Ishikawa (cell line): ENCODE measurements around the gene HTR3E.

Experiments
- CEBPB ChIP-seq: IDR thresholded peaks from 2 replicates; pipeline ENCODE4 v1.6.1; 2012
- CREB1 ChIP-seq: IDR thresholded peaks from 2 replicates; pipeline ENCODE4 v1.6.1; 2012; ENCODE audit warnings: low read depth
- EGR1 ChIP-seq: IDR thresholded peaks from 2 replicates; pipeline ENCODE4 v1.6.1; 2012
- EP300 ChIP-seq: IDR thresholded peaks from 2 replicates; pipeline ENCODE4 v1.6.1; 2012; ENCODE audit warnings: borderline replicate concordance
- FOXM1 ChIP-seq: IDR thresholded peaks from 2 replicates; pipeline ENCODE4 v1.6.1; 2012; ENCODE audit warnings: low read depth, borderline replicate concordance
- NFIC ChIP-seq: IDR thresholded peaks from 2 replicates; pipeline ENCODE4 v1.6.1; 2012
- RAD21 ChIP-seq: IDR thresholded peaks from 2 replicates; pipeline ENCODE4 v1.6.1; 2012; ENCODE audit warnings: low read depth
- TAF1 ChIP-seq: IDR thresholded peaks from 2 replicates; pipeline ENCODE4 v1.6.1; 2012; ENCODE audit warnings: low read depth, mild to moderate bottlenecking
- TCF12 ChIP-seq: IDR thresholded peaks from 2 replicates; pipeline ENCODE4 v1.6.1; 2012; ENCODE audit warnings: low read depth
- TEAD4 ChIP-seq: IDR thresholded peaks from 2 replicates; pipeline ENCODE4 v1.6.1; 2012
- YY1 ChIP-seq: IDR thresholded peaks from 2 replicates; pipeline ENCODE4 v1.6.1; 2012; ENCODE audit warnings: low read depth
- ZBTB7A ChIP-seq: IDR thresholded peaks from 2 replicates; pipeline ENCODE4 v1.6.1; 2012; ENCODE audit warnings: low read depth
- TF ChIP-seq, protein P1 (sequence below): IDR thresholded peaks from 2 replicates; pipeline ENCODE4 v1.6.1; 2012
- TF ChIP-seq, protein P2 (sequence below): IDR thresholded peaks from 2 replicates; pipeline ENCODE4 v1.6.1; 2012; ENCODE audit warnings: low read depth, mild to moderate bottlenecking
- TF ChIP-seq, protein P3 (sequence below): IDR thresholded peaks from 2 replicates; pipeline ENCODE4 v1.6.1; 2012

HTR3E gene

GRCh38 chr3:184067573-184068055 is 29.2 kb upstream of the HTR3E start:
- TF ChIP-seq CEBPB (no peak), TEAD4 (no peak), FOXM1 (no peak), EGR1 (no peak), TCF12 (no peak), TAF1 (no peak), ZBTB7A (no peak), YY1 (no peak), CREB1 (no peak), EP300 (no peak), RAD21 (no peak), NFIC (no peak)
- TF ChIP-seq, protein P1, sequence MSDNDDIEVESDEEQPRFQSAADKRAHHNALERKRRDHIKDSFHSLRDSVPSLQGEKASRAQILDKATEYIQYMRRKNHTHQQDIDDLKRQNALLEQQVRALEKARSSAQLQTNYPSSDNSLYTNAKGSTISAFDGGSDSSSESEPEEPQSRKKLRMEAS, result no peak
- TF ChIP-seq, protein P2, sequence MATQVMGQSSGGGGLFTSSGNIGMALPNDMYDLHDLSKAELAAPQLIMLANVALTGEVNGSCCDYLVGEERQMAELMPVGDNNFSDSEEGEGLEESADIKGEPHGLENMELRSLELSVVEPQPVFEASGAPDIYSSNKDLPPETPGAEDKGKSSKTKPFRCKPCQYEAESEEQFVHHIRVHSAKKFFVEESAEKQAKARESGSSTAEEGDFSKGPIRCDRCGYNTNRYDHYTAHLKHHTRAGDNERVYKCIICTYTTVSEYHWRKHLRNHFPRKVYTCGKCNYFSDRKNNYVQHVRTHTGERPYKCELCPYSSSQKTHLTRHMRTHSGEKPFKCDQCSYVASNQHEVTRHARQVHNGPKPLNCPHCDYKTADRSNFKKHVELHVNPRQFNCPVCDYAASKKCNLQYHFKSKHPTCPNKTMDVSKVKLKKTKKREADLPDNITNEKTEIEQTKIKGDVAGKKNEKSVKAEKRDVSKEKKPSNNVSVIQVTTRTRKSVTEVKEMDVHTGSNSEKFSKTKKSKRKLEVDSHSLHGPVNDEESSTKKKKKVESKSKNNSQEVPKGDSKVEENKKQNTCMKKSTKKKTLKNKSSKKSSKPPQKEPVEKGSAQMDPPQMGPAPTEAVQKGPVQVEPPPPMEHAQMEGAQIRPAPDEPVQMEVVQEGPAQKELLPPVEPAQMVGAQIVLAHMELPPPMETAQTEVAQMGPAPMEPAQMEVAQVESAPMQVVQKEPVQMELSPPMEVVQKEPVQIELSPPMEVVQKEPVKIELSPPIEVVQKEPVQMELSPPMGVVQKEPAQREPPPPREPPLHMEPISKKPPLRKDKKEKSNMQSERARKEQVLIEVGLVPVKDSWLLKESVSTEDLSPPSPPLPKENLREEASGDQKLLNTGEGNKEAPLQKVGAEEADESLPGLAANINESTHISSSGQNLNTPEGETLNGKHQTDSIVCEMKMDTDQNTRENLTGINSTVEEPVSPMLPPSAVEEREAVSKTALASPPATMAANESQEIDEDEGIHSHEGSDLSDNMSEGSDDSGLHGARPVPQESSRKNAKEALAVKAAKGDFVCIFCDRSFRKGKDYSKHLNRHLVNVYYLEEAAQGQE, result no peak
- TF ChIP-seq, protein P3, sequence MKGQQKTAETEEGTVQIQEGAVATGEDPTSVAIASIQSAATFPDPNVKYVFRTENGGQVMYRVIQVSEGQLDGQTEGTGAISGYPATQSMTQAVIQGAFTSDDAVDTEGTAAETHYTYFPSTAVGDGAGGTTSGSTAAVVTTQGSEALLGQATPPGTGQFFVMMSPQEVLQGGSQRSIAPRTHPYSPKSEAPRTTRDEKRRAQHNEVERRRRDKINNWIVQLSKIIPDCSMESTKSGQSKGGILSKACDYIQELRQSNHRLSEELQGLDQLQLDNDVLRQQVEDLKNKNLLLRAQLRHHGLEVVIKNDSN, result no peak

DNA sequence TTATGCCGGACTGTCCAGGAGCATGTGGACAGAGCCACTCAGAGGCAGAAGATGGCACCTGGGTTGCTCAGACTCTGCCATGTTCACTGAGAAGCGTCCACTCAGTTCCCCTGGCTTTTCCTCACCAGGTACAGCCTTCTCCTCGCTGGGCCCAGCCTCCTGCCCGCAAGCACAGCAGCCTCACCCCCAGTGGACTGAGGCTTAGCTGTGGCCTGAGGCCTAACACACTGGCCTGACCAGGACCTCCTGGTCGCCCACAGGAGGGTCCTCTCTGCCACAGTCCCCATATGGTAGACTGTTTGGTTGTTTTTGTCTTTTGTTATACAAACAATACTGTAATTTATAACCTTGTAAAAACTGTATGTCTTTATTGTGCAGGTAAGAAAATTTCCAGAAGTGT is 28.5 kb upstream of the HTR3E start:
- TF ChIP-seq, protein P1, result no peak

- TF ChIP-seq, protein P1, result no peak
- no peak for TF ChIP-seq ZBTB7A
- no peak for TF ChIP-seq CREB1
- TF ChIP-seq TAF1, result no peak
- TF ChIP-seq YY1, result no peak
Observed at GRCh38 chr3:184073621-184074020, 23.2 kb upstream of the HTR3E start.

GRCh38 chr3:184075901-184076300 is 21.0 kb upstream of the HTR3E start:
- TF ChIP-seq CREB1 (no peak), TEAD4 (no peak), YY1 (no peak), RAD21 (no peak), EP300 (no peak), TCF12 (no peak), ZBTB7A (no peak), EGR1 (no peak), TAF1 (no peak), NFIC (no peak), CEBPB (no peak)
- TF ChIP-seq, protein P1, result no peak
- TF ChIP-seq, protein P3, result no peak
- TF ChIP-seq, protein P2, result no peak

DNA sequence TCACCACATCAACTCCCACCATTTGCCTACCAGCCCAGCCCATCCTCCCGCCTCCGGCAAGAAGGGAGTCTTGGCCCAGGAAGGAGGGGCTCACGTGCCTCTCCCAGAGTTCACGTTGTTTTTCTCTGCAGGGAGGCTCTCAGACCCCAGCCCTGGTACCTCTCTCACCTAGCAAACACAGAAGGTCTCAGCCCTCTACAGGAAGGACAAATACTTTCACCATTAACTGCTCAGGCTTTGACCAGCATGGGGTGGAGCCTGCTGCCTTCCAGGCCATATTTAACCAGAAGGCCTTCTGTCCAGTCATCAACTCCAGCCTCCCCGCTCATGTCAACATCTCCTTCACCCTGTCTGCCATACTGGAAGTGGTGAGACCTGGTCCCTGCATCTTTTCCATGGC is 19.0 kb upstream of the HTR3E start:
- TF ChIP-seq, protein P1, result no peak
- TF ChIP-seq TAF1, result no peak
- TF ChIP-seq FOXM1, result no peak
- no peak for TF ChIP-seq CREB1
- no peak for TF ChIP-seq RAD21
- TF ChIP-seq CEBPB, result no peak
- no peak for TF ChIP-seq EP300
- TF ChIP-seq, protein P3, result no peak
- TF ChIP-seq NFIC, result no peak
- TF ChIP-seq, protein P2, result no peak
- no peak for TF ChIP-seq TEAD4
- no peak for TF ChIP-seq ZBTB7A
- no peak for TF ChIP-seq YY1
- TF ChIP-seq TCF12, result no peak
- no peak for TF ChIP-seq EGR1
